GM18520 (cell line): ENCODE data around the gene TEPSIN.

Source experiments
- ATAC-seq: cut with Tn5 transposase; IDR thresholded peaks from one replicate; pipeline ENCODE4 v1.9.1; 2021; ENCODE audit not compliant: unreplicated experiment

Gene TEPSIN

GRCh38 chr17:81222620-81222905 lies 16.3 kb downstream of the TEPSIN start:
- no peak for ATAC-seq

- no peak for ATAC-seq
These were observed 16.8 kb downstream of the TEPSIN start for GRCh38 chr17:81221842-81222619.

DNA sequence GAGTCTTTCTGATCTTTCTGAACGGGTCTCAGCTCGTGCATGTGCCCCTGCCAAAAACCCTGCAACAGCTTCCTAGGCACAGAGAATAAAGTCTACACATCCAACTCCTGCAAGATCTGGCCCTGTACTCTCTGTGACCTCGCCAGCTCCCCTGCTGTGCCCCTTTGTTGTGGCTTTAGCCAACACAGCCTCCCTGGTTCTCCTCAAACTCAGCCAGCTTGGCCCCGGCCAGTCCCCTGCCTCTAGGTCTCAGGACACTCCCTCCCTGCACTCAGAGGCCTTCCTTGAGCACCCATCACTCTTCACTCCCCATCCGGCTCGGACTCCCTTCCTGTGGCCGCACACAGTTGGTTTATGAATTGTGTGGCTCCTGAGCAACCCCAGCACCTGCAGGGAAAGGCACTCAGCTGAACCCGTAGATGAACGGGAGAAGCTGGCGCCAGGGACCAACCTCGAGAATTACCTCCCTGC lies 17.4 kb downstream of the TEPSIN start:
- no peak for ATAC-seq

DNA sequence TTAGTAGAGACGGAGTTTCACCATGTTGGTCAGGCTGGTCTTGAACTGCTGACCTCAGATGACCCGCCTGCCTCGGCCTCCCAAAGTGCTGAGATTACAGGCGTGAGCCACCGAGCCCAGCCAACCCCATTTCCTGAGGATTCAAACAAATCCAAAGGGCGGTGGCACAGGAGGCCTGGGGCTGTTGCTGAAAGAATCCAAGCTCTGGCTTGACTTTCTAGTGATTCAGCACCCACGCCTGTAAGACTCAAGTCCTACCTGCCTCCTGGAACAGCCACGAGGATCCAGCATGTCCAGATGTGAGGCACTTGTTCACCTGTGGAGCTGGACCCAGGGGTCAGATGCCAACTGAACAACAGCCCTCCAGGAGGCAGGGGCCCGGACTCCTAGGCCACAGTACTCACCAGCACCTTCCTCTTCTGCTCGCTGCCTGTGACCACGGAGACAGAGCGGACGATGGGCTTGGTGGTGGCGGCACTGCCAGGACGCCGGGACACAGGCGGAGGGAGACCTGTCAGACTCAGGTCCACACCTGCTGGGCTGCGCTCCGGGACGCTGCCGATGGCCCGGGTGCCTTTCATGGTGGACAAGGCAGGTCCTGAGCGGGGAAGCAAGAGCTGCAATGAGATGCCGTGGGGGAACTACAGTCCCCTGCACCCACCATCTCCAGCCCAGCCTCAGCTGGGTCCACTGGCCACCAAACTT lies 19.2 kb downstream of the TEPSIN start:
- ATAC-seq, result no peak

DNA sequence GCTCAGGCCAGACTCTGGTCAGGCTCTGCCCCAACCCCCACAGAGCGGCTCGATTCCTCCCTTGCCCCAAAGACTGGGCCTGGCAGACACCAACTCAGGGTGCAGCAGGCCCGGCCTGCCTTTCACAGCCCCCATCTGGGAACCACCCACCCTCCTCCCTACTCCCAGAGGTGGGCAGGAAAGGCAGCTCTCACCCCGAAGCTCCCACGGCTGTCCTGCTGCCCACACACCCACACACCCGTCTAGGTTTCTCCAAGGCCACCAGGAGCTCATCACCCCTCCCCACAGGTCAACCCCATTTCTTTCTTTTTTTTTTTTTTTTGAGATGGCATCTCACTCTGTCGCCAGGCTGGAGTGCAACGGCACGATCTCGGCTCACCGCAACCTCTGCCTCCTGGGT lies 19.9 kb downstream of the TEPSIN start:
- no peak for ATAC-seq

- no peak for ATAC-seq
These were observed 20.4 kb downstream of the TEPSIN start for GRCh38 chr17:81218459-81218858.

GRCh38 chr17:81217491-81217890 lies 21.4 kb downstream of the TEPSIN start:
- no peak for ATAC-seq

GRCh38 chr17:81213978-81214377 lies 24.9 kb downstream of the TEPSIN start:
- ATAC-seq, result no peak

DNA sequence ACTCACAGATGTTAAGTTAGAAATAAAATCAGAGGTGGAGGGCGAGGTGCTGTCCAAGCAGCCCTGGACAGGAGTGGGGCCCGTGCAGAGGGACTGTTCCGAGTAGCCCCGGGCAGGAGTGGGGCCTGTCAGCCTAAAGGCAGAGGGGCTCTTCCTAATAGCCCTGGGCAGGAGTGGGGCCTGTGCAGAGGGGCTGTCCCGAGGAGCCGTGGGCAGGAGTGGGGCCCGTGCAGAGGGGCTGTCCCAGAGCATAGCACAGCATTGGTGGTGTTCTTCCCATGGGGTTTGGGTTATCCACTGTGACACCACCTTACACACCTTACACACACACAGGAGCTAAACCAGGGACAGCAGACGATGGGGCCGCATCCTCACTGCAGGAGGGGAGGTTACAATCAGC lies 26.5 kb downstream of the TEPSIN start:
- no peak for ATAC-seq

DNA sequence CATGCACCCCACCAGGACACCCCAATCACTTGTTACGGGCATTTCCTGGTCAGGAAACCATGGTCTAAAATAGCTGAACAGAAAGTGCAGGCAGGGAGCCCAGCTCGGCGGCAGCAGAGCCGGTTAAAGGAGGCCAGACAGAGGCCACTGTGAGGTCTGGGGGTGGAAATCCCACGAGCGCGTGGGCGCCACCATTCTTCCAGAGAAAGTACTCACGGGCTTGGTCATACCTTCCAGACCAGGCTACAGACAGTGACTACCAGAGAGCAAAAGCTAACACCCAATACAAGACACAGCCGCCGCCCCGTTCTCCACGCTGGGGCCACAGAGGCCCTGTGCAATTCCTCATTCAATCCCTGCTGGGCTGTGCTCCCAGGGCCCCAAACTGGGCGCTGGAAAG lies 28.0 kb downstream of the TEPSIN start:
- no peak for ATAC-seq

DNA sequence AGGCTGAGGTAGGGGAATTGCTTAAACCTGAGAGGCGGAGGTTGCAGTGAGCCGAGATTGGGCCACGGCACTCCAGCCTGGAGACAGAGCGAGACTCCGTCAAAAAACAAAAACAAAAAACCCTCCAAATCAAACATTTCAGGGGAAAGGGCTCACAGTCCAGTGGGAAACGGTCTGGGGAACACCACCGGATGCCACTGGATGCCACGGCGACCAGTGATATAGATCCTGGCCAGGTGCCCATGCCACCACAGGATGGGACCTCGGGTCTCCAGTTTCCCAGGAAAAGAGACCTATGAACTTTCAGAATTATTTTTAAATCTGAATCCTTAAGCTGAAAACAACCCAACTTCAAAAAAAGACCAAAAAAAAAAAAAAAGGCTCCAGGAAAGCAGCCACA lies 28.4 kb downstream of the TEPSIN start:
- ATAC-seq, result no peak

DNA sequence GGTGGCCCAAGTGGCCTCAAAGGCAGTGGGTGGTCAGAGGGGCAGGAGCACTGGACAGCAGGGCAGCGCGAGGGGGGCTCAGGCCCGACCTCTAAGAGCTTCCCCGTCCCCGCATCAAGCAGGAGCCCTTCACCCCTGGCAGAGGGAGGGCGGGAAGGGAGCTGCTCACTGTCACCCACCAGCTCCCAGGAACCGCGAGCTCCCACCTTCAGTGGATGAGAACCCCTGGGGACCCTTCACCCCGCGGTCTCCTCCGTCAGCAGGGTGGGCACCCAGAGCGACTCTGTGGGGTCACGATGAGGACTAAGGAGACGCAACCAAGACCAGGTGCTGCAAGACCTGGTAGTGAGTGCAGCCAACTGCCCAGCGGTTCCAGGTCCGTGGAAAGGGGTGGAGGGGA lies 29.7 kb downstream of the TEPSIN start:
- ATAC-seq, result no peak

DNA sequence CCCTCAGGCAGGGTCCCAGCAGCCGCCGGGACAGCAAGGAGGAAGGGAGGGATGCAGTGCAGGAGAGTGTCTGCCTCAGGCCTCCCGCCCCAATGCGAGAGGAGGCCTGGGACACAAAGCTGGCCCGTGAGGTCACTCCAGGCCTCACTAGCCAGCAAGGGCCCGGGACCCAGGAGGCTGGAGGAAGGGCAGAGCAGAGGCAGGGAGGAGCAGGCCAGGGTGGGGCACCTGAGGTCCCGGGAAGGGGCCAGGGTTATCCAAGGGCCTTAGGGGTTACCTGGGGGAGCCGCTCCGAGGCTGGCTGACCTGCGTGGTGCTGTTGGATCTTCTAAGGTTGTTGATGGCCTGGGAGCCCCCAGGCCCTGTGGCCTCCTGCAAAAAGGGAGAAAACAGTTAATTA lies 30.2 kb downstream of the TEPSIN start:
- no peak for ATAC-seq

DNA sequence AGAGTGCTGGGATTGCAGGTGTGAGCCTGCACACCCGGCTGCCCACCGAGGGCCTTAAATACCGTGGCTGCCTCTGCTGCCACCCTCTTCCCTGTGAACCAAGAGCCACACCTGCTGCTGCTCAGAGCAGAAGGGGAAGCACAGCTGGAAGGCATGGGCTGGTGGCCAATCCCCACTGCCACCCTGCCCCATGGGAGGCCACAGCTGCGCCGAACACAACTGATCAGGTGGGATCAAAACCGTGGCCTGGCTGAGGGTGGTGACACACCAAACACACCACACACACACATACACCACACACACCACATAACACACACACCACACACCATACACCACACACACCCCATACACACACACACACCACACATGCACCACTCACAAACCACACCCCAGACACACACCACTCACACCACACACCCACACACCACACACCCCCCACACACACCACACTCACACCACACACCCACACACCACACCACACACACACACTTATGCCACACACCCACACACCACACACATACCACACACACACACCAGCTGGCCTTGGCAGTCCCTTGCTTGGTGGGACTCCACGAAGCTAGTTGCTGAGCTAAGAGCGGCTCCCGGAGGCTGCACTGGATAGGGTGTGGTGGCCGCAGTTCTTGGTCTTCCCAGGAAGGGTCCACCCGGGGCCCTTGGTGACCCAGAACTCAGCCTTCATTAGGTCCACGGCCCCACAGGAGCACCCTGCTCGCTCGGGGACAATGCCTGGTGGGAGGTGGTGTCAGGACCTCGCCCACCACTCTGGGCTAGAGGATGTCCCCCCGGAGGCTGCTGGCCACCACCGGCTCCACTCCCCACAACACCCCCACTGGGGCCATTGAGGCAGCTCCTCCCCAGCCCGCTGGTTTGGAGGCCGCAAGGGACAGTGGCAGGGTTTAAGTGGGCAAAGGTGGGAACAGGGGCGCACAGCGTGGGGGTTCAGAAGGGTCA lies 31.0 kb downstream of the TEPSIN start:
- no peak for ATAC-seq

- no peak for ATAC-seq
These were observed 32.2 kb downstream of the TEPSIN start for GRCh38 chr17:81206657-81207056.

- no peak for ATAC-seq
These were observed 32.7 kb downstream of the TEPSIN start for GRCh38 chr17:81206166-81206565.

- ATAC-seq, result no peak
These were observed 34.3 kb downstream of the TEPSIN start for GRCh38 chr17:81204578-81204977.

- ATAC-seq, result no peak
These were observed 35.7 kb downstream of the TEPSIN start for GRCh38 chr17:81203136-81203535.

DNA sequence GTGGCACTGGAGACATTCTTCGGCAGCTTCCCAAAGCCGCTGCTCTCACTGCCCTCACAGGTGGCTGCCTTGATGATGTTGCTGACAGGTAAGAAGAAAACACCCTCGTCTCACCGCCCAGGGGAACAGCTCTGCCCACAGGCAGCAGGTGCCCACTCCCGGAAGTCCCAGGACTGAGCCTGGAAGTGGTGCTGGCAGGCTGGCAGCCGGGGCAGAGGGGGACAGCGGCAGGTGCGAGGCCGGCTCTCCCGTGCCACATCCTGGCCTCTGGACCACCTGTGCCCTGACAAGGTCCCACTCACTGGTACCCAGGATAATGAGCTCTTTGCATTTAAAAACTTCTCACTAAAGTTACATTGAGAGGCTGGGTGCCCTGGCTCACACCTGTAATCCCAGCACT lies 36.5 kb downstream of the TEPSIN start:
- no peak for ATAC-seq

DNA sequence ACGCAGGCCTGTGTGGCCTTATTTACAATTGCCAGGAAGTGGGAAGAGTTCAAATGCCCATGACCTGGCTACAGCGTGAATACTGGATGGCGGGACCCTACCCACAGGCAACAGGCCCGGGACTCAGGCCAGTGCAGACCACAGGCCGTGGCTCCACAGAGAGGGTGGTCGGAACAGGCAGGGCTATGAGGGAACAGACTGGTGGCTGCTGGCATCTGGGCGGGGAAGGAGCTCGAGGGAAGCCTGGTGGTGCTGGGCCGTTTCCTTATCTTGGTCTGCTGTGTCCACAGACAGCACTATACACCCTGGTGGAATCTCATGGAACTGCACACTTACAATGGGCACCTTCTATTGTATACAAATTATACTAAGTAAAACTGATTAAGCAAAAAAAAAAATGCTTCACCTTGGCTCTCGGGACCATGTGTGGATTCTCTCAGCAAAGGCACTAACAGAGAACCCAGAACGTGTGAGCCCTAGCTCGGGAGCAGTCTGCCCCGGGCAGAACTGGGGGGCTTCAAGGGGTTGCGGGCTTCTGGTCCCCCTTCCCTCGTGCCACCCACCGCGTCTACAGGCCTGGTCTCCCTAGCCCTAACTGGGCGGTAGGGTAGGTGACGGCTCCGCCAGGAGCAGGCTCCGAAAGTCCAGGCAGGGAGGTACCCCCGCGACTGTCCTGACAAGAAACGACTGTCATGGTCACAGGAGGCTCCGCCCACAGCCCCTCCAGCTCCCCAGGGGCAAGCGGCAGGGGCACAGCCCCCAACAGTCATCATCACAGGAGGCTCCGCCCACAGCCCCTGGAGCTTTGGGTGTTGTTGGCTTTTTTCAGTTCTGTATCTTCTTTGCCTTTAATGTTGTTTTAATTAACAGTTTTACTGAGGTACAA lies 37.9 kb downstream of the TEPSIN start:
- ATAC-seq, result no peak

DNA sequence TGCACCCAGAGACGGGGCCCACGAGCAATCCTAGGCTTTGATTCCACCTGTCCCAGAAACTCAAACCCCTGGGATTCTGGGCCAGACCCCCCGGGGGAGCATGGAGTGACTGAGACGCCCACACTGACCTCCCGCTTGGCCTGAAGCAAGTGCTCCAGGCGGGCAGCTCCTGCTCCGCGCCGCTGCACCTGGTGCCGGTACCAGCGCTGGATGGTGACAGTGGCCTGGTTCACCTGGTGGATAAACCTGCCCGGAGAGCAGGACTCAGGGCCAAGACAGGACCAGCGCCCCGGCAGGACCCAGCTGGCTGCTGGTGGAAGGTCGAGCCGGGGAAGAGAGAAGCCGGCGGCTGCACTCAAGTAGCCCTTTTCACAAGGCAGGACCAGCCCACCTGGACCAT lies 38.7 kb downstream of the TEPSIN start:
- no peak for ATAC-seq
